CD14-positive monocyte (primary cell): ENCODE results near the gene CFAP206. TPM values are rescaled to one million over a fixed set of nuclear protein-coding genes. Genes with fewer than 3 reads are reported as not detected.

ENCODE experiments used
- DNase-seq, 3 donors: peaks; one replicate each; pipeline ENCODE4 v3.0.0-alpha.2; 2011 to 2022
- H2AFZ ChIP-seq: 2 replicates; pipeline ENCODE4 v1.6.0; 2012; ENCODE audit warnings: mild to moderate bottlenecking, low read depth, low read length, inconsistent platforms; ENCODE audit not compliant: insufficient read depth, poor library complexity, severe bottlenecking
- H3K27ac ChIP-seq, 2 donors: 1 replicate in 1 of 2; 2 replicates in 1 of 2; pipeline ENCODE4 v1.5.1; 2012 to 2013; ENCODE audit warnings: low read length in 2 of 2, control low read depth in 1 of 2, inconsistent platforms in 1 of 2, low read depth in 1 of 2, mild to moderate bottlenecking in 1 of 2
- H3K27me3 ChIP-seq, 2 donors: one replicate each; pipeline versions ENCODE4 v1.6.0 to v1.6.1; 2011 to 2013; ENCODE audit warnings: low read length in 2 of 2; ENCODE audit not compliant: control insufficient read depth in 2 of 2, insufficient read depth in 2 of 2
- H3K36me3 ChIP-seq, 2 donors: replicated peaks in 1 of 2; 1 replicate in 1 of 2; 2 replicates in 1 of 2; pipeline versions ENCODE4 v1.5.1 to v1.6.1; 2012 to 2013; ENCODE audit warnings: low read length in 2 of 2, control low read depth in 1 of 2, inconsistent platforms in 1 of 2, mild to moderate bottlenecking in 1 of 2; ENCODE audit not compliant: insufficient read depth in 2 of 2, control insufficient read depth in 1 of 2
- H3K4me1 ChIP-seq, 2 donors: 1 replicate in 1 of 2; 2 replicates in 1 of 2; pipeline versions ENCODE4 v1.5.1 to v1.6.1; 2012 to 2013; ENCODE audit warnings: low read length in 2 of 2, control low read depth in 1 of 2, inconsistent platforms in 1 of 2, mild to moderate bottlenecking in 1 of 2, moderate library complexity in 1 of 2; ENCODE audit not compliant: insufficient read depth in 2 of 2, control insufficient read depth in 1 of 2
- H3K4me2 ChIP-seq: replicated peaks from 2 replicates; pipeline ENCODE3; 2012; ENCODE audit warnings: low read length, moderate library complexity, mild to moderate bottlenecking; ENCODE audit not compliant: poor library complexity, severe bottlenecking; ENCODE audit errors: extremely low read depth
- H3K4me3 ChIP-seq, 3 experiments: fragments of 200-600 bp in 1 of 3; sonication (generic) in 1 of 3; replicated peaks in 1 of 3; 1 replicate in 2 of 3; 2 replicates in 1 of 3; pipeline ENCODE4 v1.5.1; 2011 to 2013; ENCODE audit warnings: low read length in 3 of 3, mild to moderate bottlenecking in 3 of 3, control low read depth in 2 of 3, low read depth in 2 of 3, inconsistent platforms in 1 of 3, moderate library complexity in 1 of 3
- H3K79me2 ChIP-seq: 2 replicates; pipeline ENCODE4 v1.6.0; 2012; ENCODE audit warnings: mild to moderate bottlenecking, control low read depth, inconsistent platforms, low read length, moderate library complexity; ENCODE audit not compliant: insufficient read depth
- H3K9ac ChIP-seq: 2 replicates; pipeline ENCODE4 v1.6.0; 2017; ENCODE audit warnings: low read length, mild to moderate bottlenecking; ENCODE audit not compliant: insufficient read depth, poor library complexity, severe bottlenecking
- H3K9me3 ChIP-seq, 2 donors: replicated peaks in 1 of 2; 1 replicate in 1 of 2; 2 replicates in 1 of 2; pipeline versions ENCODE4 v1.5.1 to v1.6.1; 2012 to 2013; ENCODE audit warnings: low read length in 2 of 2, control low read depth in 1 of 2; ENCODE audit not compliant: control insufficient read depth in 1 of 2, insufficient read depth in 1 of 2
- H4K20me1 ChIP-seq: 2 replicates; pipeline ENCODE4 v1.6.0; 2012; ENCODE audit warnings: mild to moderate bottlenecking, low read length, control low read depth, moderate library complexity; ENCODE audit not compliant: insufficient read depth
- H3K27ac Mint-ChIP-seq, 7 donors: one replicate each; pipeline ENCODE4 v1.8.0; 2020; ENCODE audit warnings: mild to moderate bottlenecking in 7 of 7, mixed read lengths in 7 of 7, moderate library complexity in 6 of 7, inconsistent platforms in 2 of 7
- H3K27me3 Mint-ChIP-seq, 3 donors: one replicate each; pipeline ENCODE4 v1.8.0; 2021 to 2022; ENCODE audit warnings: low read depth in 3 of 3, mild to moderate bottlenecking in 3 of 3, mixed read lengths in 3 of 3, moderate library complexity in 3 of 3, inconsistent platforms in 1 of 3
- H3K36me3 Mint-ChIP-seq, 2 donors: one replicate each; pipeline ENCODE4 v1.8.0; 2020; ENCODE audit warnings: mixed read lengths in 2 of 2, inconsistent platforms in 1 of 2, mild to moderate bottlenecking in 1 of 2
- H3K4me1 Mint-ChIP-seq: one replicate; pipeline ENCODE4 v1.8.0; 2020; ENCODE audit warnings: mild to moderate bottlenecking, mixed read lengths
- H3K4me3 Mint-ChIP-seq, 2 donors: one replicate each; pipeline ENCODE4 v1.8.0; 2020; ENCODE audit warnings: mild to moderate bottlenecking in 2 of 2, mixed read lengths in 2 of 2, moderate library complexity in 1 of 2
- H3K9me3 Mint-ChIP-seq, 7 donors: one replicate each; pipeline ENCODE4 v1.8.0; 2020 to 2022; ENCODE audit warnings: mixed read lengths in 7 of 7, mild to moderate bottlenecking in 6 of 7, moderate library complexity in 6 of 7, inconsistent platforms in 2 of 7
- CTCF ChIP-seq: fragments of 200-600 bp; IDR thresholded peaks from one replicate; pipeline ENCODE4 v1.8.0; 2022; ENCODE audit warnings: antibody characterized with exemption, mild to moderate bottlenecking
- WGBS: methylation state at CpG from one replicate; pipeline ENCODE4 v1.1.5; 2013; ENCODE audit warnings: missing lambda C conversion rate; ENCODE audit not compliant: insufficient coverage; 5-methylcytosine and 5-hydroxymethylcytosine counted together
- intact Hi-C, 2 donors: fragments of 100-400 bp; cut with micrococcal nuclease; formaldehyde crosslinking; loops; one replicate each; pipeline versions ENCODE4 v1.15.0 to v1.15.1; 2023
- polyA plus RNA-seq, 3 donors: library from polyadenylated mRNA; depleted of rRNA in 1 of 3; unstranded in 2 of 3; stranded (reverse) in 1 of 3; fragments of 300-500 nt in 2 of 3; fragments of >200 nt in 1 of 3; fragmentation: Illumina TruSeq in 2 of 3; gene quantifications; 1 replicate in 2 of 3; 2 replicates in 1 of 3; pipeline ENCODE4 v1.2.3, GENCODE V29; 2012 to 2021

Gene CFAP206
- polyA plus RNA-seq, 3 donors: not detected

DNA sequence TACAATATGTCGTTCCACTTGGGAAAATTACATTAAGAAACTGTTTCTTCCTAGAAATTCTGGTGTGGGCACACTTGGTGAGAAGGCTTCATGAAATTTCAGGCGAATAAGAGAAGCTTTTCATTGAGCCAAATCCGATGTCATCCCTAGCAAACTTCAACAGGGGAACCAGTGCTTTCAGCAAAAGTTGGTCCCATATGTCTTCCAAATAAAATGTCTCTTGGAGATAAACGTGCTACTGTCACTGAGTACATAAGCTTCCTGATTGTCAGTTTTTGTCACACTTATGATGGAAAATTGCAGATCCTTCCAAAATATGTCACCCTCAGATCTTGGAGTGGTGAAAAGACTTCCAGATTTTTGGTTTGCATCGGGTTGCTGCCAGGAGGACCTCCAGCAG is 33.9 kb downstream of the CFAP206 start:
- Histone ChIP-seq H4K20me1 (no peaks in the 10 kb centered on the region), H3K9me3 (no peaks in the 10 kb centered on the region), H3K4me1 (no peaks in the 10 kb centered on the region), H3K36me3 (no peaks in the 10 kb centered on the region), H3K79me2 (no peaks in the 10 kb centered on the region), H3K4me3 (no peak overlapping the region), H3K9ac (no peak overlapping the region), H3K27ac (no peak overlapping the region), H3K4me2 (no peak overlapping the region), H3K27me3 (no peaks in the 10 kb centered on the region), H2AFZ (no peak overlapping the region)
- 94% methylated on average over 3 of the region's 5 CpGs for WGBS
- Mint-ChIP-seq H3K4me3 (no peak overlapping the region), H3K36me3 (no peaks in the 10 kb centered on the region), H3K27ac (no peak overlapping the region), H3K27me3 (peaks cover 3 to 10% (median 3%) of the 10 kb centered on the region in 3 donors), H3K4me1 (no peaks in the 10 kb centered on the region), H3K9me3 (peaks cover 0 to 3% (median 0%) of the 10 kb centered on the region in 7 donors)
- no peak for DNase-seq
- intact Hi-C loops: no loop called here
- no peak for TF ChIP-seq CTCF

DNA sequence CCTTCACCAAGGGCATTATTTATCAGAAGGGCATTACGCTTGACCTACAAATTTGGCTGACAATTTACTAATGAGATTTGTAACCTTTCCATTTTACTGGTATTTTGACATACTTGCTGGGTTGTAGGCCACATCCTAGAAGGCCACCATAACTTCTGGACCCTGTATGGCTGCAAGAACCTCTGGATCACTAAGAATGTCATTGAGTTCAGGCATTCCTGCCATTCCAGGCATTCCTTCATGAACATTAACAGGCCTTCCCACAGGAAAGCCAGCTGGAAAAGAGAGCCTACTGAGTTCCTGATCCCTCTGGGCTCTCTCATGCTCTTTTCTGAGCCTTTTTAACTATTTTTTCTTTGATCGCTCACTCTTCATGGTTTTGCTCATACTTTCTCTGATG is 36.6 kb downstream of the CFAP206 start:
- peaks cover 0 to 3% (median 1%) of the 10 kb centered on the region in 7 donors for H3K9me3 Mint-ChIP-seq
- Histone ChIP-seq H3K27ac (no peak overlapping the region), H3K4me2 (no peak overlapping the region), H3K9ac (no peak overlapping the region), H2AFZ (no peak overlapping the region), H3K27me3 (no peaks in the 10 kb centered on the region), H3K4me3 (no peak overlapping the region), H4K20me1 (no peaks in the 10 kb centered on the region), H3K79me2 (no peaks in the 10 kb centered on the region), H3K9me3 (no peaks in the 10 kb centered on the region), H3K36me3 (no peaks in the 10 kb centered on the region), H3K4me1 (no peaks in the 10 kb centered on the region)
- no peak for TF ChIP-seq CTCF
- no peaks in the 10 kb centered on the region for H3K4me1 Mint-ChIP-seq
- no peak overlapping the region for H3K27ac Mint-ChIP-seq
- peaks cover 3 to 13% (median 5%) of the 10 kb centered on the region in 3 donors for H3K27me3 Mint-ChIP-seq
- DNase-seq: no peak
- intact Hi-C loops: no loop called here
- 100% methylated on average over 1 of the region's 2 CpGs for WGBS
- H3K36me3 Mint-ChIP-seq: no peaks in the 10 kb centered on the region
- no peak overlapping the region for H3K4me3 Mint-ChIP-seq
